Adrenal gland (tissue), 5 donors: Measurements from ENCODE around the gene DCTN2.

Experiments
- CTCF ChIP-seq, 6 experiments: fragments of 450-650 bp in 4 of 6; fragments of 200-600 bp in 2 of 6; sonication (generic) in 1 of 6; IDR thresholded peaks; 1 replicate in 5 of 6; 2 replicates in 1 of 6; pipeline versions ENCODE4 v1.5.1 to v1.8.0; 2016 to 2021; ENCODE audit warnings: antibody characterized with exemption in 6 of 6, mild to moderate bottlenecking in 2 of 6, moderate library complexity in 1 of 6
- POLR2A ChIP-seq, 2 donors: fragments of 450-650 bp; IDR thresholded peaks; one replicate each; pipeline ENCODE4 v1.6.1; 2017; ENCODE audit warnings: antibody characterized with exemption in 2 of 2, mild to moderate bottlenecking in 2 of 2, moderate library complexity in 1 of 2
- donor health status: DM: no; HTN: no; CAD: no.

DNA sequence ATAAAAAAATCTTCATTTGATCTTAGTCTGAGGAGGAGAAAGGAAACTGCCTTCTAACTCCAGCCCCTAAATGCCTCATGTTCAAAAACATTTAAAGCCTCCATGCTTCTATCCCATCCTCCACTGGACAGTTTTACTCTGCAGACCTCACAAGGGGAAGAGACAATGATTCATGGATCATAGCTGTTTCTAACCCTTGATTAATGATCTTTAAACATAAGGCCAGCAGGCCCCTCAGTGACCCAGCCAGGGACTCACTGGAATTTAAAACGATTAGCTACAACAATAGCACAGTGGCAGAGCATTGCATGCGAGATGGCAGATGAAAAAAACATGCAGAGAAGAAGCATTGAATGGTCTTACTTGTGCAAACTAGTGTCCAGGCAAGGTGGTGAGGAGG is 6.0 kb downstream of the DCTN2 start:
- TF ChIP-seq CTCF (IDR thresholded peaks at IDR 0.05) = no peak
- TF ChIP-seq POLR2A (IDR thresholded peaks at IDR 0.05) = no peak
